HCT116 (cell line): ENCODE data around the gene TYMP. TPM values are rescaled to one million over a fixed set of nuclear protein-coding genes. Genes with fewer than 3 reads are reported as not detected.

ENCODE experiments used
- ATAC-seq: fragments of 200-7000 bp; cut with Tn5 transposase; 2 replicates; pipeline ENCODE4 v1.9.1; 2020; ENCODE audit warnings: mild to moderate bottlenecking, moderate library complexity
- BruUV-seq: library from RNA; stranded (reverse); fragments of 400-500 nt; replicated peaks from 2 replicates; lab custom pipeline; 2021; lab: Mats Ljungman, UMichigan
- CTCF ChIA-PET: fragments of 300-600 bp; sonication (Branson Sonifier 250); formaldehyde crosslinking; loops from one replicate; lab custom pipeline; 2021; ENCODE audit warnings: antibody characterized with exemption; lab: Charles Lee
- POLR2A ChIA-PET: fragments of 300-600, 350-600 bp; sonication (Branson Sonifier 250); formaldehyde crosslinking; loops from one replicate; lab custom pipeline; 2021; ENCODE audit warnings: antibody characterized with exemption; lab: Charles Lee
- RAD21 ChIA-PET, 2 experiments: fragments of 300-600 bp; sonication (Branson Sonifier 250); formaldehyde crosslinking; loops; one replicate each; lab custom pipeline; 2023; ENCODE audit warnings: low total read pairs in 2 of 2; ENCODE audit not compliant: uncharacterized antibody in 2 of 2, unreplicated experiment in 2 of 2, low non-redundant PET in 1 of 2; lab: Charles Lee
- DNase-seq: peaks from one replicate; pipeline ENCODE4 v3.0.0-alpha.2; 2010; ENCODE audit warnings: low read depth, low spot score
- H2AFZ ChIP-seq: fragments of 200-600 bp; shearing (Covaris generic), sonication (generic); 2 replicates; pipeline ENCODE4 v1.6.1; 2017; ENCODE audit warnings: low read depth, mixed run types, mixed read lengths, antibody characterized with exemption, low read length; ENCODE audit not compliant: poor library complexity, severe bottlenecking
- H3K27ac ChIP-seq: 2 replicates; pipeline ENCODE4 v1.5.1; 2012; ENCODE audit warnings: low read depth, low read length
- H3K27me3 ChIP-seq: fragments of 200-600 bp; sonication (generic); 2 replicates; pipeline ENCODE4 v1.6.1; 2016; ENCODE audit warnings: mixed run types, low read length, mixed read lengths; ENCODE audit not compliant: insufficient read depth
- H3K36me3 ChIP-seq, 2 experiments: fragments of 200-500 bp in 1 of 2; fragments of 200-600 bp in 1 of 2; sonication (Bioruptor generic) in 1 of 2; sonication (generic) in 1 of 2; 2 replicates each; pipeline versions ENCODE4 v1.5.1 to v1.6.1; 2014 to 2016; ENCODE audit warnings: low read length in 2 of 2, inconsistent platforms in 1 of 2, mixed read lengths in 1 of 2, mixed run types in 1 of 2; ENCODE audit not compliant: insufficient read depth in 2 of 2, control insufficient read depth in 1 of 2
- H3K4me1 ChIP-seq, 2 experiments: fragments of 200-600 bp in 1 of 2; sonication (generic) in 1 of 2; 2 replicates each; pipeline versions ENCODE4 v1.5.1 to v1.6.1; 2012 to 2017; ENCODE audit warnings: low read length in 2 of 2, inconsistent platforms in 1 of 2, mild to moderate bottlenecking in 1 of 2, mixed read lengths in 1 of 2, mixed run types in 1 of 2, moderate library complexity in 1 of 2; ENCODE audit not compliant: insufficient read depth in 2 of 2, control insufficient read depth in 1 of 2
- H3K4me2 ChIP-seq: fragments of 200-600 bp; sonication (generic); 2 replicates; pipeline ENCODE4 v1.6.1; 2017; ENCODE audit warnings: mixed run types, low read length, mixed read lengths
- H3K4me3 ChIP-seq, 2 experiments: fragments of 200-600 bp in 1 of 2; sonication (generic) in 1 of 2; replicated peaks in 1 of 2; 2 replicates each; pipeline ENCODE4 v1.5.1; 2011 to 2016; ENCODE audit warnings: low read length in 2 of 2, control low read depth in 1 of 2, low read depth in 1 of 2, mild to moderate bottlenecking in 1 of 2, mixed read lengths in 1 of 2, mixed run types in 1 of 2
- H3K79me2 ChIP-seq: fragments of 200-600 bp; sonication (generic); 2 replicates; pipeline ENCODE4 v1.6.1; 2017; ENCODE audit warnings: mild to moderate bottlenecking, mixed run types, low read length, moderate library complexity, mixed read lengths; ENCODE audit not compliant: insufficient read depth
- H3K9ac ChIP-seq: fragments of 200-600 bp; sonication (generic); 2 replicates; pipeline ENCODE4 v1.6.1; 2016; ENCODE audit warnings: low read length, mixed read lengths
- H3K9me2 ChIP-seq: fragments of 200-600 bp; sonication (generic), shearing (Covaris generic); 2 replicates; pipeline ENCODE4 v1.6.1; 2017; ENCODE audit warnings: mixed run types, mild to moderate bottlenecking, moderate library complexity; ENCODE audit not compliant: insufficient read depth
- H3K9me3 ChIP-seq, 2 experiments: fragments of 200-500 bp in 1 of 2; fragments of 200-600 bp in 1 of 2; sonication (Bioruptor generic) in 1 of 2; sonication (generic) in 1 of 2; 2 replicates each; pipeline ENCODE4 v1.6.1; 2014 to 2017; ENCODE audit warnings: low read length in 2 of 2, mixed read lengths in 2 of 2, inconsistent platforms in 1 of 2, low read depth in 1 of 2, mild to moderate bottlenecking in 1 of 2, mixed run types in 1 of 2, moderate library complexity in 1 of 2; ENCODE audit not compliant: control insufficient read depth in 1 of 2, insufficient read depth in 1 of 2
- H4K20me1 ChIP-seq: fragments of 200-600 bp; sonication (generic), shearing (Covaris generic); 2 replicates; pipeline ENCODE4 v1.6.1; 2017; ENCODE audit warnings: mixed run types, mild to moderate bottlenecking, moderate library complexity; ENCODE audit not compliant: insufficient read depth
- CTCF ChIP-seq, 3 experiments: fragments of 200-600 bp in 1 of 3; sonication (generic) in 1 of 3; IDR thresholded peaks in 2 of 3; conservative IDR thresholded peaks in 1 of 3; 2 replicates each; pipeline ENCODE4 v1.5.1; 2012 to 2017; ENCODE audit warnings: low read depth in 2 of 3, low read length in 2 of 3, antibody characterized with exemption in 1 of 3, borderline replicate concordance in 1 of 3, control low read depth in 1 of 3, mild to moderate bottlenecking in 1 of 3, mixed read lengths in 1 of 3, mixed run types in 1 of 3, moderate library complexity in 1 of 3; ENCODE audit not compliant: insufficient read depth in 1 of 3
- SP1 ChIP-seq: IDR thresholded peaks from 2 replicates; pipeline ENCODE4 v1.6.1; 2012; ENCODE audit warnings: low read depth
- TCF7L2 ChIP-seq: IDR thresholded peaks from 2 replicates; pipeline ENCODE4 v1.7.0; 2011; ENCODE audit warnings: borderline replicate concordance, inconsistent platforms; ENCODE audit not compliant: insufficient read depth, insufficient read length; ENCODE audit errors: extremely low read depth
- YY1 ChIP-seq: IDR thresholded peaks from 2 replicates; pipeline ENCODE4 v1.6.1; 2011; ENCODE audit warnings: low read length, low read depth, moderate library complexity, mild to moderate bottlenecking; ENCODE audit not compliant: insufficient replicate concordance; ENCODE audit errors: extremely low read depth
- intact Hi-C: fragments of 100-400 bp; cut with micrococcal nuclease; formaldehyde crosslinking; loops from 2 replicates; pipeline ENCODE4 v1.10.0; 2022
- total RNA-seq: library from RNA; stranded (reverse); gene quantifications from one replicate; pipeline ENCODE4 v1.2.1, GENCODE V29; 2021; ENCODE audit not compliant: unreplicated experiment

Gene TYMP
- total RNA-seq, 1 experiment from 2014 or later: 43.2 TPM

GRCh38 chr22:50525104-50525857, 4.5 kb downstream of the TYMP start, which contains the start of gene SCO2 (continued):
- TF ChIP-seq CTCF (IDR thresholded peaks at IDR 0.05 in 2 of 3, conservative IDR thresholded peaks at IDR 0.05 in 1 of 3; ENCODE audit: borderline replicate concordance in 1 of 3, insufficient read depth in 1 of 3, low read depth in 2 of 3, low read length in 2 of 3): peak in 1 of 3 experiments; percentile 55; a peak in 4 of 6 replicates
- TF ChIP-seq TCF7L2: peak; percentile 61
- no peak for TF ChIP-seq YY1
- no peak for TF ChIP-seq SP1

GRCh38 chr22:50524676-50525103, 5.1 kb downstream of the TYMP start:
- ATAC-seq (no peak; the same call in 1 of the 2 replicates), DNase-seq (no peak)
- Histone ChIP-seq H3K27me3 (no peaks in the 10 kb centered on the region), H3K9me3 (no peaks in the 10 kb centered on the region), H3K9me2 (no peaks in the 10 kb centered on the region), H2AFZ (no peak overlapping the region), H3K79me2 (peaks cover 30% of the 10 kb centered on the region), H3K36me3 (peaks cover 0 to 11% of the 10 kb centered on the region in 2 experiments; a peak in 2 of 4 replicates), H3K4me2 (peak overlapping the region; percentile 99), H4K20me1 (no peaks in the 10 kb centered on the region), H3K4me1 (peaks cover 13 to 55% of the 10 kb centered on the region in 2 experiments; a peak in 3 of 4 replicates), H3K9ac (peak overlapping the region; percentile 93), H3K27ac (peak overlapping the region; percentile 100), H3K4me3 (peak overlapping the region; percentile 78 to 85)
- ChIA-PET POLR2A (interaction anchor here (1.0 to 1.6 kb wide), 3 partner anchors 9 to 16 kb away, joined by 3 to 20 read pairs (median 4); partner anchors contain the start of genes LMF2 and NCAPH2), RAD21 (interaction anchor here (1.6 to 2.2 kb wide), 2 partner anchors 17 to 38 kb away, joined by 5 to 8 read pairs; partner anchors contain the start of genes LMF2 (in 1 of the 2), NCAPH2 (in 1 of the 2) and SYCE3 (in 1 of the 2)), CTCF (interaction anchor here (1.5 to 1.7 kb wide), 3 partner anchors 27 to 273 kb away, joined by 6 to 11 read pairs (median 6); partner anchors contain the start of gene HDAC10)
- TF ChIP-seq YY1: no peak
- BruUV-seq: no TSS peak
- intact Hi-C loops: loop anchor here (1.0 kb wide), 1 partner anchor 16 kb away; the partner anchor contains the start of gene NCAPH2
